GOT3 (cell line): ENCODE measurements around the gene UGT1A7.

Experiments
- DNase-seq: peaks from one replicate; lab custom pipeline; 2025; ENCODE audit warnings: mixed read lengths; lab: John Stamatoyannopoulos, UW

The UGT1A7 gene

GRCh38 chr2:233799087-233799665, 117.5 kb downstream of the UGT1A7 start:
- DNase-seq = no peak

- DNase-seq = no peak
These were observed 118.0 kb downstream of the UGT1A7 start for GRCh38 chr2:233799716-233800115.

- DNase-seq = no peak
These were observed 118.5 kb downstream of the UGT1A7 start for GRCh38 chr2:233800208-233800607.

GRCh38 chr2:233801357-233802131, 119.8 kb downstream of the UGT1A7 start:
- DNase-seq = no peak

GRCh38 chr2:233802132-233802815, 120.6 kb downstream of the UGT1A7 start:
- no peak for DNase-seq

- DNase-seq = no peak
These were observed 121.7 kb downstream of the UGT1A7 start for GRCh38 chr2:233803292-233803911.

- no peak for DNase-seq
These were observed 122.3 kb downstream of the UGT1A7 start for GRCh38 chr2:233803994-233804393.

GRCh38 chr2:233807215-233807865, 125.6 kb downstream of the UGT1A7 start:
- DNase-seq = no peak

GRCh38 chr2:233807966-233808935, 126.5 kb downstream of the UGT1A7 start:
- DNase-seq = no peak

GRCh38 chr2:233810385-233810784, 128.7 kb downstream of the UGT1A7 start:
- no peak for DNase-seq

GRCh38 chr2:233811087-233811486, 129.4 kb downstream of the UGT1A7 start:
- DNase-seq = no peak

GRCh38 chr2:233811732-233812131, 130.0 kb downstream of the UGT1A7 start:
- no peak for DNase-seq

GRCh38 chr2:233813236-233814055, 131.7 kb downstream of the UGT1A7 start:
- no peak for DNase-seq

- no peak for DNase-seq
These were observed 132.5 kb downstream of the UGT1A7 start for GRCh38 chr2:233814056-233814835.

GRCh38 chr2:233815861-233816260, 134.2 kb downstream of the UGT1A7 start:
- DNase-seq = no peak

- no peak for DNase-seq
These were observed 134.6 kb downstream of the UGT1A7 start for GRCh38 chr2:233816334-233816733.

- DNase-seq = no peak
These were observed 135.1 kb downstream of the UGT1A7 start for GRCh38 chr2:233816771-233817170.

- no peak for DNase-seq
These were observed 135.7 kb downstream of the UGT1A7 start for GRCh38 chr2:233817361-233817911.
